HAP-1 (cell line): ENCODE results near the gene C1orf21.

Experiments
- DNase-seq, 2 experiments: peaks; one replicate each; pipeline ENCODE4 v3.0.0-alpha.2; 2016 to 2020; ENCODE audit warnings: low spot score in 2 of 2
- H3K27me3 ChIP-seq: fragments of 250-450 bp; sonication (Bioruptor Pico); 2 replicates; pipeline ENCODE4 v1.5.1; 2020; ENCODE audit warnings: low read depth, mild to moderate bottlenecking, moderate library complexity
- H3K36me3 ChIP-seq: fragments of 250-450 bp; sonication (Bioruptor Pico); replicated peaks from 2 replicates; pipeline ENCODE4 v1.5.1; 2020; ENCODE audit warnings: mild to moderate bottlenecking
- H3K4me1 ChIP-seq: fragments of 250-450 bp; sonication (Bioruptor Pico); 2 replicates; pipeline ENCODE4 v1.5.1; 2020; ENCODE audit warnings: mild to moderate bottlenecking
- H3K4me3 ChIP-seq: fragments of 250-450 bp; sonication (Bioruptor Pico); 2 replicates; pipeline ENCODE4 v1.5.1; 2020; ENCODE audit warnings: mild to moderate bottlenecking, moderate library complexity
- H3K9me3 ChIP-seq: fragments of 250-450 bp; sonication (Bioruptor Pico); 2 replicates; pipeline ENCODE4 v1.5.1; 2020; ENCODE audit warnings: mild to moderate bottlenecking, moderate library complexity
- in situ Hi-C: fragments of 300-500 bp; cut with MboI; formaldehyde crosslinking; loops from 3 replicates; pipeline ENCODE4 v1.14.3; 2020; ENCODE audit warnings: low sequenced_read_pairs, inconsistent platforms, mixed read lengths

Gene C1orf21

DNA sequence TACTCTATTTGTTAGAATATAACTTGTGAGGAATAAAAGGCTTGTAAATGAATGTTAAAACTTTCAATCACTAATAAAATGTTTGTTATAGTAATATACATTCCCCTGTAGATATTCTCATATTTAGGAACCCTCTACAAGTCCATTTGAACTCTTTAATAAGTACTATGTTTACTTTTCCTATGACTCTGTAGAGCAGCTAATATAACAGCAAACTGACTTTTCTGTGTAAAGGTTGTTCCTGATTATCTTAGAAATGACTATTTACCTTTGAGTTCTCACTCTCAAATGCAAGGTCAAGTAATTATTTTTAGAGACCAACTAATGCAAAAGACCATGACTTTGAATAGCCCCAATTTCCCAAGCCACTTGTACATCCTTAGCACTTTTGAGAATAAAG, 130.3 kb downstream of the C1orf21 start:
- in situ Hi-C loops, result no loop called here
- no peaks in the 10 kb centered on the region for H3K36me3 ChIP-seq

DNA sequence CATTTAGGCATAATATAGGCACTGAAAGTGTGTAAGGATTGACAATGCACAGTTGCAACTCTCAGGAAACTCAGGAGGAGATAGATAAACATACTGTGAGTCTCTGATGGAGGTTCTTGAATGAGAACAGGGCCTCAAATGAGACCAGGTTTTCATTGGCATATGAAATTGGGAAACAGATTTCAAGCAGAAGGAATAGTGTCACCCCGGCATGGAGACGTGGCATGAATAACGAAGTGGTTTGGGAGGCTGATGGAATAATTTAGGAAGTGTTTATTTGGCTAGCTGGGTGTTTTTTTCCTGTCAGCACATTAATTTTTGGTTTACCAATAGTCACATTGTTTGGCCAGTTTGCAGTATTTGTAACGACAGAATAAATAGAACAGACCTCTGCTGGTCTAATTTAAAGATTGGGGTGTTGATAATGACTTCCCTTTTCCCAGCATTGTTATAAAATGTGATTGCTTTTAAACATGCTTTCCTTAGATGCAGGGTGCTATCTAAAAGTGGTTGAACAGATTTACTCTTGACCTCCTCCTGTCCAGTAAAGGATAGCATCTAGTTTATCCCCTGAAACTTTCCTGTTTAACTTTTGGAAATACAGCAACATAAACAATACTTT, 132.0 kb downstream of the C1orf21 start:
- Histone ChIP-seq H3K4me3 (no peak overlapping the region), H3K9me3 (no peaks in the 10 kb centered on the region; the same call in 1 of the 2 replicates), H3K36me3 (no peaks in the 10 kb centered on the region), H3K4me1 (no peaks in the 10 kb centered on the region), H3K27me3 (no peaks in the 10 kb centered on the region)
- in situ Hi-C loops, result no loop called here
- DNase-seq, result no peak

More for the DNA sequence above, 130.3 kb downstream of the C1orf21 start:
- no peak for DNase-seq
- H3K27me3 ChIP-seq, result no peaks in the 10 kb centered on the region
- no peaks in the 10 kb centered on the region for H3K4me1 ChIP-seq
- H3K9me3 ChIP-seq, result no peaks in the 10 kb centered on the region; the same call in 1 of the 2 replicates
- no peak overlapping the region for H3K4me3 ChIP-seq

DNA sequence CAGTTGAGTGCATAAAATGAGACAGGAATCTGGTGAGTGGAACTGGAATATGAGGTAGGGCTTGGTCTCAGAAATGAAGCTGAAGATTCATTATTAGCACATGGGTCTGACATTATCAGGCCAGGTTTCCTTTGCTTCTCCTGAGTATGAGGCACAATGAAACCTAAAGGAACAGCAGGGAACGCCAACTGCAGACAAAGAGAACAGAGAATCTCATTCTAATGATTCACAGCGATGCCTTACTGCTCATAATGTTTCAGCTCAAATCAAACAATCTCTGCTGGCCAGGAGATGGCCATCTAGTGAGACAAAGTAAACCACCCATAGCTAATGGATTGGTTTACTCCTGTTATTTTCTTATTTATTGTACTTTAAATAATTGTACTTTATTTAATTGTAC, 133.5 kb downstream of the C1orf21 start:
- H3K27me3 ChIP-seq, result no peaks in the 10 kb centered on the region
- no peak for DNase-seq
- H3K36me3 ChIP-seq, result no peaks in the 10 kb centered on the region
- H3K4me1 ChIP-seq, result no peaks in the 10 kb centered on the region
- no peaks in the 10 kb centered on the region; the same call in 1 of the 2 replicates for H3K9me3 ChIP-seq
- no peak overlapping the region for H3K4me3 ChIP-seq
- in situ Hi-C loops, result no loop called here

DNA sequence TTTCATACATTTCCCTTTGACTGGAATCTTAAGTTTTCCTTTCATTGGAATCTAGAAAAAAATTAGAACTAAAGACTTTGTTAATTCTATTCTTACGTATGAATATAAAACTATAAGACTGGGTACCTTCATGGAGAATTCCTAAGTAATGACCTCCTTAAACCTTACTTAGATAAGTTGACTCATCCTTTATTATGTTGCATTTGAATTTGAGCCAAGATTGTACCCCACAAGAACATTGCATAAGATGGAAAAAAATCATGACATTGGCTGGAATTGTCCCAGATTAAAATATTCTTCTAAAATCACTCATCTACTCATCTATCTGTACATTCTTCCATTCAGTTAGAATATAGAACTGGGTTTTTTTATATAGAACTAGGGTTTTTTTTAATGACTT, 137.4 kb downstream of the C1orf21 start:
- no peak for DNase-seq
- Histone ChIP-seq H3K36me3 (no peaks in the 10 kb centered on the region), H3K9me3 (no peaks in the 10 kb centered on the region; the same call in 1 of the 2 replicates), H3K4me1 (no peaks in the 10 kb centered on the region), H3K27me3 (no peaks in the 10 kb centered on the region), H3K4me3 (no peak overlapping the region)
- in situ Hi-C loops, result no loop called here

- in situ Hi-C loops, result no loop called here
- H3K4me3 ChIP-seq, result no peak overlapping the region
- no peaks in the 10 kb centered on the region for H3K36me3 ChIP-seq
- no peaks in the 10 kb centered on the region for H3K4me1 ChIP-seq
- no peaks in the 10 kb centered on the region for H3K27me3 ChIP-seq
- H3K9me3 ChIP-seq, result no peaks in the 10 kb centered on the region
- DNase-seq, result no peak
Measured at GRCh38 chr1:184527402-184527801, 140.6 kb downstream of the C1orf21 start.

DNA sequence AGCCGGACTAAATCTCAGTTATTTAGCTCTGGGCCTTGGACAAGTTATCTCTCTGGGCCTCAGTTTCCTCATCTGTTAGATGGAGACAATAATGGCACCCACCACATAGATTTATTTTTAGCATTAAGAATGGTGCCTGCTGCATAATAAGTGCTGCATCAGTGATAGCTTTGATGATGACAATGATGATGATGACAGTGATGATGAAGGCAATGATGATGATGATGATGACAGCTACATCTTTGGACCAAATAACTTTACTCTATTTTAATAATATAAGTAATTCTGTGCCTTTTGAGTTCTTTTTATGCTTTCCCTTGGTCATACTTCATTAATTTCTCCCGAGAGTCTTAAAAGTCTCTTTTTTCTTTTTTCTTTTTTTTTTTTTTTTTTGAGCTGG, 143.4 kb downstream of the C1orf21 start:
- Histone ChIP-seq H3K27me3 (no peaks in the 10 kb centered on the region), H3K9me3 (no peaks in the 10 kb centered on the region), H3K36me3 (no peaks in the 10 kb centered on the region), H3K4me3 (no peak overlapping the region), H3K4me1 (no peaks in the 10 kb centered on the region)
- DNase-seq, result no peak
- in situ Hi-C loops, result no loop called here

DNA sequence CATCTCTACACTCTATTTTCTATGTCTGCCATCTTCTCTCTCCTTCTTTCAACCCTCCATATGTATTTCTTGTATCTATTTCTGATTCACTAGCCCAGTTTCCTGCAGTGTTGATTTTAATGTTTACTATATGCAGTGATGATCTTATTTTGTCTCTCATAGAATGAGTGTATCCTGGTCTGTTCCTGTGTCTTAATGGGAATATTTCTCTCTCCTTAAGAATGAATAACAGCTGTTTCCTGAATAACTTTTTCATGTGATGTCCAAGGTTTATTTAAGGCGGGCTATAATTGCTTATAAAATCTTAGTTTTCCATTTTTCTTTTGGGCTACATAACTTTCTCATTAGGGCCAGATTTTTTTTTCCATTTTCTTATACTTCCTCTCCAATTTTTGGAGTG, 144.5 kb downstream of the C1orf21 start:
- in situ Hi-C loops, result no loop called here

DNA sequence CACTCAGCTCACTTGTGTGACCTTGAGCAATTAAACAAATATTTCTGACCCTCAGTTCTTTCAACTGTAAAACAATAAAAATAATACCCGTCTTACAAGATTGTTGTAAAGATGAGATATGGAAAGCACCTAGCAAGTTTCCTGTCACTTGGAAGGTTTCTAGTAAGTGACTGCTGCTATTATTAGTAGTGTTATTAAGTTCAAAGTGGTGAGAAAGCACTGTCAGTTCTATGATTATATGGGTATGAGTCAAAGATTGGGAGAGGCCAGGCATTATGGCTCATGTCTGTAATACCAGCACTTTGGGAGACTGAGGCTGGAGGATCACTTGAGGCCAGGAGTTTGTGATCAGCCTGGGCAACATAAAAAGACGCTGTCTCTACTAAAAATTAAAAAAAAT, 145.4 kb downstream of the C1orf21 start:
- in situ Hi-C loops, result no loop called here
- Histone ChIP-seq H3K36me3 (no peaks in the 10 kb centered on the region), H3K27me3 (no peaks in the 10 kb centered on the region), H3K4me3 (no peak overlapping the region), H3K9me3 (no peaks in the 10 kb centered on the region), H3K4me1 (no peaks in the 10 kb centered on the region)
- no peak for DNase-seq

More for the DNA sequence above, 144.5 kb downstream of the C1orf21 start:
- Histone ChIP-seq H3K36me3 (no peaks in the 10 kb centered on the region), H3K4me3 (no peak overlapping the region), H3K27me3 (no peaks in the 10 kb centered on the region), H3K4me1 (no peaks in the 10 kb centered on the region), H3K9me3 (no peaks in the 10 kb centered on the region)
- DNase-seq, result no peak

- Histone ChIP-seq H3K4me1 (no peaks in the 10 kb centered on the region), H3K9me3 (no peaks in the 10 kb centered on the region), H3K4me3 (no peak overlapping the region), H3K36me3 (no peaks in the 10 kb centered on the region), H3K27me3 (no peaks in the 10 kb centered on the region)
- DNase-seq, result no peak
- in situ Hi-C loops, result no loop called here
Measured at GRCh38 chr1:184533049-184533448, 146.2 kb downstream of the C1orf21 start.

- DNase-seq, result no peak
Measured at GRCh38 chr1:184533915-184534314, 147.1 kb downstream of the C1orf21 start.

GRCh38 chr1:184534690-184535089, 147.9 kb downstream of the C1orf21 start:
- no peaks in the 10 kb centered on the region for H3K27me3 ChIP-seq
- in situ Hi-C loops, result no loop called here
- DNase-seq, result no peak
- no peaks in the 10 kb centered on the region for H3K36me3 ChIP-seq
- H3K4me1 ChIP-seq, result no peaks in the 10 kb centered on the region
- no peaks in the 10 kb centered on the region for H3K9me3 ChIP-seq
- no peak overlapping the region for H3K4me3 ChIP-seq

More at GRCh38 chr1:184533915-184534314, 147.1 kb downstream of the C1orf21 start:
- H3K27me3 ChIP-seq, result no peaks in the 10 kb centered on the region
- in situ Hi-C loops, result no loop called here
- H3K4me3 ChIP-seq, result no peak overlapping the region
- H3K36me3 ChIP-seq, result no peaks in the 10 kb centered on the region
- no peaks in the 10 kb centered on the region for H3K9me3 ChIP-seq
- H3K4me1 ChIP-seq, result no peaks in the 10 kb centered on the region

DNA sequence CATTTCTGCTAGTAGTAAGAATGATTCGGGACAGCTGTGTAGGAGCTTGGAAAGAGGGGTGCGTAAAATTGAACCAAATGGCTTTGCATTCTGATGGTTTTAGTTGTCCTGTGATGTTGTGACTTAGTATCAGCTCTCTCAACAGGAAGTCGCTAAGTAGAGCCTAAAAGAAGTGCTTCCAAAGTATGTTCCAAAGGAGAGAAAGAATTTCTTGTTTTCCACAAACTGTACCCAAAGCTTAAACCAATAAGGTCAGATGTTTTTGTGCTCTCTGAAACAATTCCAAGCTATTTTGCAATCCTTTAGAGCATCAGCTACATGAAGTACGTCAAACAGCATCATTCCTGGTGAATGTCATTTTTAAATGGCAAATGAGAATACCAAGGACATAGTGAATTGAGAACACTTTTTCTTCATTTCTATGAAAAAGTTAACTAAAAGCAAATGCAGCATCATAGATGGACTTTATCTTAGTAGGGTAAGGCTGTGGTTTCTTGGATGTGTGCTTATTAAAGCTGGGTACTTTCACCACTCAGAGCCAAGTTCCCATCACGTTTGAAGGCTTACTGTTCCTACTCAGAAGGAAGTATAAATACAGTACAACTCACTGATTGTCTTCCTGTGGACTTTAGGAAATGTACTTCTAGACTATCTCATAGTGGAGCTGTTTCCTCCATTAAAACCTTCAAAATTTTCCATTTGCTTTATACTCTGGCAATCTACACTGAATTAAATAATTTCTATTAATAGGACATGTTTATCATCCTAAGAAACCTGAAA, 148.6 kb downstream of the C1orf21 start:
- Histone ChIP-seq H3K27me3 (no peaks in the 10 kb centered on the region), H3K9me3 (no peaks in the 10 kb centered on the region), H3K4me3 (no peak overlapping the region), H3K36me3 (no peaks in the 10 kb centered on the region), H3K4me1 (no peaks in the 10 kb centered on the region)
- DNase-seq, result no peak
- in situ Hi-C loops, result no loop called here

DNA sequence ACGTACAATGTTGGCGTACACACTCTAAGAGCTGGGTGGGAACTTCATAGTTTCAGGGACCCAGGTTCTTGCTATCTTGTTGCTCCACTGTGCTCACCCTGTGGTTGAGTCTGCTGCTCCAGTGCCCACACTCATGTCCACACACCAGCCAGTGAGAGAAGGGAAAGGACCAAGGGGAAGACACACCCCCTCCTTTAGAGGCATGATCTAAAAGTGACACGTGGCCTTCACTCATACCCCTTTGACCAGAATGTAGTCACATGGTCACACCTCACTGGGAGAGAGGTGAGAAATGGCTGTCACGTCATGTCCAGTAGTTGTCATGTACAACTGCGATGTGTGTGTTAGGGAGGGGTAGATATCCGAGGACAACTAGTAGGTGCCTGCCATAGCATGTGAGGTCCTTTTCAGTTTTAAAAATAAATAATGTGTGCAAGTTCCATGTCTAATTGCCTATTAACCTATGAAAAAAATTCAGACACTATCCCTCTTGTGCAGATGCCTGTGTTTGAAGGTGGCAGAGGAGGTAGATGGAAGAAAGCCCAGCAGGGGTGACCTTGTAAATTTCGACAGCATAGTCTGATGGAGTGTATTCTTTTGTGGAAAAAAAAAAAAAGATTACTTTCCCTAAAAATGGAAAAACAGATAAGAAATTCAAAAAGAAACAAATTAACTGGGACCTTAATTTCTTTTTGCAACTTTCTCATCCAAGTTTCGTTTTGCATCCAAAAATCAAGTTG, 149.6 kb downstream of the C1orf21 start:
- no peak overlapping the region for H3K4me3 ChIP-seq
- in situ Hi-C loops, result no loop called here
- H3K27me3 ChIP-seq, result no peaks in the 10 kb centered on the region
- H3K9me3 ChIP-seq, result no peaks in the 10 kb centered on the region
- no peak for DNase-seq
- H3K36me3 ChIP-seq, result no peaks in the 10 kb centered on the region
- no peaks in the 10 kb centered on the region for H3K4me1 ChIP-seq

- H3K36me3 ChIP-seq, result no peaks in the 10 kb centered on the region
- H3K9me3 ChIP-seq, result no peaks in the 10 kb centered on the region
- in situ Hi-C loops, result no loop called here
- no peak overlapping the region for H3K4me3 ChIP-seq
- DNase-seq, result no peak
- no peaks in the 10 kb centered on the region for H3K27me3 ChIP-seq
- no peaks in the 10 kb centered on the region for H3K4me1 ChIP-seq
Measured at GRCh38 chr1:184539580-184539979, 152.8 kb downstream of the C1orf21 start.
